Heart right ventricle (tissue), 16 donors: Measurements from ENCODE around the gene MACROD2. TPM values are rescaled to one million over a fixed set of nuclear protein-coding genes. Genes with fewer than 3 reads are reported as not detected.

ENCODE experiments used
- ATAC-seq, 8 donors: fragments of 200-7000 bp; cut with Tn5 transposase; one replicate each; pipeline ENCODE4 v1.9.1; 2020; ENCODE audit warnings: mild to moderate bottlenecking in 8 of 8, moderate library complexity in 8 of 8, moderate number of reproducible peaks in 1 of 8
- DNase-seq, 2 donors: peaks; one replicate each; pipeline ENCODE4 v3.0.0-alpha.2; 2020
- H3K27ac ChIP-seq, 10 donors: fragments of 200-600 bp; sonication (generic) in 2 of 10; one replicate each; pipeline versions ENCODE4 v1.5.0 to v1.8.0; 2020 to 2022; ENCODE audit warnings: mild to moderate bottlenecking in 3 of 10
- H3K27me3 ChIP-seq, 7 donors: fragments of 200-600 bp; one replicate each; pipeline ENCODE4 v1.8.0; 2021 to 2022; ENCODE audit warnings: mild to moderate bottlenecking in 2 of 7
- H3K36me3 ChIP-seq, 9 donors: fragments of 200-600 bp; sonication (generic) in 1 of 9; one replicate each; pipeline versions ENCODE4 v1.5.0 to v1.8.0; 2020 to 2022; ENCODE audit warnings: mild to moderate bottlenecking in 2 of 9
- H3K4me1 ChIP-seq, 9 donors: fragments of 200-600 bp; sonication (generic) in 1 of 9; one replicate each; pipeline versions ENCODE4 v1.5.0 to v1.8.0; 2020 to 2022; ENCODE audit warnings: mild to moderate bottlenecking in 4 of 9
- H3K4me3 ChIP-seq, 10 donors: fragments of 200-600 bp; sonication (generic) in 2 of 10; one replicate each; pipeline versions ENCODE4 v1.5.0 to v1.8.0; 2020 to 2022; ENCODE audit warnings: mild to moderate bottlenecking in 7 of 10, moderate library complexity in 2 of 10
- H3K9me3 ChIP-seq, 11 donors: fragments of 200-600 bp in 10 of 11; sonication (generic) in 2 of 11; one replicate each; pipeline versions ENCODE4 v1.5.0 to v1.8.0; 2013 to 2022; ENCODE audit warnings: mild to moderate bottlenecking in 2 of 11, control low read depth in 1 of 11, moderate library complexity in 1 of 11
- WGBS, 2 donors: extraction: QIAGEN DNeasy Blood & Tissue Kit; methylation state at CpG; one replicate each; pipeline ENCODE4 v1.1.7; 2013; ENCODE audit warnings: inconsistent platforms in 1 of 2; 5-methylcytosine and 5-hydroxymethylcytosine counted together
- intact Hi-C, 10 donors: fragments of 100-400 bp; cut with DNase I; formaldehyde crosslinking; loops; one replicate each; pipeline versions ENCODE4 v1.11.1 to v1.14.2; 2022
- polyA plus RNA-seq, 2 donors: library from polyadenylated mRNA; stranded (reverse); fragments of 200-250 nt; gene quantifications; one replicate each; pipeline ENCODE4 v1.2.3, GENCODE V29; 2013
- total RNA-seq, 10 donors: library from RNA; stranded (reverse); fragmentation: NEBNext Ultra II Directional in 3 of 10; extraction: Animal tissue kit (Norgen Biotek cat#: 25700) in 3 of 10; gene quantifications; one replicate each; pipeline versions ENCODE4 v1.2.1 to v1.2.4, GENCODE V29; 2021 to 2023
- TF ChIP-seq, protein P1 (sequence below), 9 donors: fragments of 200-600 bp; sonication (generic) in 2 of 9; IDR thresholded peaks; one replicate each; pipeline versions ENCODE4 v1.5.0 to v1.8.0; 2021 to 2022; ENCODE audit warnings: antibody characterized with exemption in 9 of 9, mild to moderate bottlenecking in 5 of 9, moderate library complexity in 1 of 9
- donor health status: Arrhythmogenic right ventricular cardiomyopathy.
- donor health status: ischemic (EF 13 %, LVEDD 7.1; RV severe dilation, severe dysfunction).
- donor health status: healthy with polysubstance abuse.
- donor health status: DM: no; HTN: yes; CAD: no.
- donor health status: DM: no; HTN: no; CAD: no.
- donor health status: ischemic (EF 25% LVEDD 6.9; RV normal size, moderate dysfunction).
- donor health status: ischemic (EF 25% LVEDD 5.7; RV mildly dilated, moderate dysfunction).
- donor health status: healthy.
- donor health status: DM: yes; HTN: yes; CAD: no.
- donor health status: Ischemic cardiomyopathy.
- donor health status: ischemic (EF 35%, LVEDD 5.7; RV mildly dilated, moderate dysfunction).
- donor health status: nonischemic (EF 11% LVEDD 7.7; RV severe dilation, severe dysfunction).
- donor health status: DM: yes; HTN: yes; CAD: no.
- donor health status: PGD.
- donor health status: ischemic (EF 29% LVEDD 5.4; RV normal size, mild dysfunction).
- donor health status: nonischemic (EF 23%, LVEDD 6.1; RV moderate dilation, normal function).

Gene MACROD2
- total and polyA plus RNA-seq, 12 donors: 0.28 to 6.4 (median 4.1) TPM

DNA sequence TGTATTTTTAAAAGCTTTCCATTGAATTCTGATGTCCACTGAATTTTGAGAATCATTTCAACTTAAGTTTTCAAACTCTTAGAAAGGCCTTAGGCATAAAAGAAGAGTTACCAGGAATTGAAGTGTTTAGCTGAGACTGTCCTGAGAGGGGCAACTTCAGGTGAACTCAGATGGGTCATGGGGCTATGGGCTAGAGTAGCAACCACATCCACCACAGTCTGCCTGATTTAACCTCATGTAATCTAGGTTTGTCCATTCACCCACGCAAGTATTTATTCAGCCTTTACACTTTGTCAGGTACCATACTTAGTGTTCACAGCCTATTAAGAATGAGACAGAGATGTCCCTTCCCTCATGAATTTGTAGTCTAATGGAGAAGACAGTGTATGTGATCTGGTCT lies 2076.9 kb downstream of the MACROD2 start:
- Histone ChIP-seq H3K27me3 (no peaks in the 10 kb centered on the region), H3K36me3 (no peaks in the 10 kb centered on the region), H3K9me3 (peaks cover 0 to 22% (median 0%) of the 10 kb centered on the region in 11 donors), H3K4me1 (no peaks in the 10 kb centered on the region), H3K27ac (no peak overlapping the region), H3K4me3 (no peak overlapping the region)
- intact Hi-C loops: loop anchor here in 1 of 10 donors (10.0 kb wide), 1 partner anchor 687 kb away; no protein-coding TSS in a partner anchor
- 93 to 97% methylated on average over 1 of the region's 1 CpG for WGBS, 2 donors
- ATAC-seq (no peak), DNase-seq (no peak)
- TF ChIP-seq, protein P1, sequence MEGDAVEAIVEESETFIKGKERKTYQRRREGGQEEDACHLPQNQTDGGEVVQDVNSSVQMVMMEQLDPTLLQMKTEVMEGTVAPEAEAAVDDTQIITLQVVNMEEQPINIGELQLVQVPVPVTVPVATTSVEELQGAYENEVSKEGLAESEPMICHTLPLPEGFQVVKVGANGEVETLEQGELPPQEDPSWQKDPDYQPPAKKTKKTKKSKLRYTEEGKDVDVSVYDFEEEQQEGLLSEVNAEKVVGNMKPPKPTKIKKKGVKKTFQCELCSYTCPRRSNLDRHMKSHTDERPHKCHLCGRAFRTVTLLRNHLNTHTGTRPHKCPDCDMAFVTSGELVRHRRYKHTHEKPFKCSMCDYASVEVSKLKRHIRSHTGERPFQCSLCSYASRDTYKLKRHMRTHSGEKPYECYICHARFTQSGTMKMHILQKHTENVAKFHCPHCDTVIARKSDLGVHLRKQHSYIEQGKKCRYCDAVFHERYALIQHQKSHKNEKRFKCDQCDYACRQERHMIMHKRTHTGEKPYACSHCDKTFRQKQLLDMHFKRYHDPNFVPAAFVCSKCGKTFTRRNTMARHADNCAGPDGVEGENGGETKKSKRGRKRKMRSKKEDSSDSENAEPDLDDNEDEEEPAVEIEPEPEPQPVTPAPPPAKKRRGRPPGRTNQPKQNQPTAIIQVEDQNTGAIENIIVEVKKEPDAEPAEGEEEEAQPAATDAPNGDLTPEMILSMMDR (IDR thresholded peaks at IDR 0.05): no peak

DNA sequence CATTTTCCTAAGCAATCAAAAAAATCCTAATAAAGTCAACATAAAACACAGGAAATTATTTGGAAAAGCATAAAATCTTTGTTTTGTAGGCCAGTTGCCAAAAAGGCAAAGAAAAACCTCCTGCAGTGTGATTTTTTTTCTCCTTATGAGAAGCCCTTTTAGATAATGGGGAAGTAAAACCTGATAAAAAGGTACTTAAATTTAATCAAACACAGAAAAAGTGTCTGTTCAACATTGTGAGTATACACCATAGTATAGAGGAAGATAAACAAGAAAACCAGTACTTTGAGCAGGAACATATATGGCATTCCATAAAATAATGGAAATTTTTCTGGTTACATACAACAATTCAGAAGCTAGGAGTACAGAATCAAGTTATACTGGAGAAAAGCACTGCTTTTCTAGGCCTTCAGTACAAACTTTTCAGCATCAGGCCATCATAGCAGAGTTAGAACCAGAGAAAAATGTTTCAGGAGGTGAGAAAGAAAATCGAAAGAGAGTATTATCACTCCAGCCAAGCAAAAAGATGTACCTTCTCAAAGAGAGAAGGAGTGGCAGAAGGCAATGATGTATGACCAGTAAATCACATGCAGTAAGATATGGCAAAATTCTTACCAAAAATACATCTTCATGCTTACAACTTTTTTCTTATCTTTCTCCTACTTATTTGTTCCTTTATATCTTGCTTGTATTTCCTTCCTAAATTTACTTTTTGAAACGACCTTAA lies 2083.0 kb downstream of the MACROD2 start:
- TF ChIP-seq, protein P1 (IDR thresholded peaks at IDR 0.05): no peak
- ATAC-seq (no peak), DNase-seq (no peak)
- intact Hi-C loops: loop anchor here in 1 of 10 donors (10.0 kb wide), 1 partner anchor 694 kb away; no protein-coding TSS in a partner anchor
- no peak overlapping the region for H3K27ac ChIP-seq
- no peaks in the 10 kb centered on the region for H3K9me3 ChIP-seq
- no peak overlapping the region for H3K4me3 ChIP-seq
- H3K36me3 ChIP-seq: no peaks in the 10 kb centered on the region
- 63 to 76% methylated on average over 2 of the region's 2 CpGs for WGBS, 2 donors
- no peaks in the 10 kb centered on the region for H3K4me1 ChIP-seq
- no peaks in the 10 kb centered on the region for H3K27me3 ChIP-seq

DNA sequence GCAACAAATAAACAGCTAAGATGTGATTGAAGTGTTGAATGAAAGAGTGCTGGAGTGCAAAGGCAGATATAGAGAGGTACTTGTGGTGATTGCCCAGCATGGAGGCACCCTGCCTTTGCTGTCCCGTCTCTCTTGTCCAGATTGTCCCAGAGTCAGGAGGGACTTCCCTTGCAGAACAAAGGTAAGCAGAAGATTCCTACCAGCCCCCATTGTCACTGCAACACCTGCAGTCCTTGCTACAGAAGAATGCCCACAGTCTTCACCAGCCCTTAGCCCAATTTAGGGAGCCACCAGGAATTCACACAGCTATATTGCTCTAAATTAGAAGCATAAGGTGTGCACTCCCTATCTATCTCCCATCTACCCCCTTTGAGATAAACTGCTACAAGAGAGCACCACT lies 2086.1 kb downstream of the MACROD2 start:
- 47 to 49% methylated on average over 1 of the region's 1 CpG for WGBS, 2 donors
- intact Hi-C loops: no loop called here
- Histone ChIP-seq H3K27me3 (no peaks in the 10 kb centered on the region), H3K36me3 (no peaks in the 10 kb centered on the region), H3K4me1 (no peaks in the 10 kb centered on the region), H3K9me3 (peaks cover 0 to 16% (median 0%) of the 10 kb centered on the region in 11 donors), H3K4me3 (no peak overlapping the region), H3K27ac (no peak overlapping the region)
- no peak for ATAC-seq
- TF ChIP-seq, protein P1 (IDR thresholded peaks at IDR 0.05): no peak
- DNase-seq: no peak

DNA sequence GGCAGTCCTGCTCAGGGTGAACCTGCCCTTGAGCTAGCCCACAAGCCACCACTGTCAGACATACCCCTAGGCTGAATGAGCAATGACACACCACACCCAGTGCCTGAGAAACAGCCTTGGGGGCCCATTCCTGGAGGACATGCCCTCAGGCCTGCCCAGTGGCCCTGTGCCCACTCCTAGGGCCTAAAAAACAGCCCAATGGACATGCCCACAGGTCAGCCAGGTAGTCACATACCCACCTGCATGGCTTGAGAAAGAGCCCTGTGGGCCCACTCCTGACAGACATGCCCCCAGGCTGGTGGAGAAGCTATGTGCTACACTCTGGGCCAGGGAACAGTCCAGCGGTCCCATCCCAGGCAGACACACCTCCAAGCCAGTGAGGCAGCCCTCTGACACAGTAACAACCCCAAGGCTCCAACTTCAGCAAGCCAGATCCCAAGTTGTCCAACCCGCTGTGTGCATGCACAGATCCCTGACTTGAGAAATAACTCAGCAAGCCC lies 2086.8 kb downstream of the MACROD2 start:
- H3K27ac ChIP-seq: no peak overlapping the region
- 94% methylated on average over 2 of the region's 2 CpGs for WGBS, 2 donors
- H3K4me1 ChIP-seq: no peaks in the 10 kb centered on the region
- peaks cover 0 to 19% (median 0%) of the 10 kb centered on the region in 11 donors for H3K9me3 ChIP-seq
- no peaks in the 10 kb centered on the region for H3K36me3 ChIP-seq
- DNase-seq: no peak
- H3K4me3 ChIP-seq: no peak overlapping the region
- TF ChIP-seq, protein P1 (IDR thresholded peaks at IDR 0.05): no peak
- no peaks in the 10 kb centered on the region for H3K27me3 ChIP-seq
- intact Hi-C loops: no loop called here
- no peak for ATAC-seq
